Medulla oblongata (tissue), 1 donor: ENCODE measurements around the gene ZW10.
"Not testable (repeated sequence)": the region's sequence is repeated elsewhere in the genome, so short reads cannot be mapped to it uniquely, and the experiment has no call there.

Experiments used
- DNase-seq: peaks from one replicate; pipeline ENCODE4 v3.0.0-alpha.2; 2015; ENCODE audit errors: extremely low spot score

ZW10 gene

GRCh38 chr11:113763040-113763439 is 10.5 kb downstream of the ZW10 start:
- not testable (repeated sequence) for DNase-seq

GRCh38 chr11:113760241-113760640 is 13.3 kb downstream of the ZW10 start:
- no peak for DNase-seq

- no peak for DNase-seq
These were observed 20.6 kb downstream of the ZW10 start for GRCh38 chr11:113752932-113753331.

GRCh38 chr11:113736323-113736722 is 37.2 kb downstream of the ZW10 start:
- DNase-seq = no peak

- no peak for DNase-seq
These were observed 41.4 kb downstream of the ZW10 start for GRCh38 chr11:113732092-113732491.

- DNase-seq = peak; percentile 90
These were observed 42.4 kb downstream of the ZW10 start for GRCh38 chr11:113730887-113731726.

- DNase-seq = no peak
These were observed 44.0 kb downstream of the ZW10 start for GRCh38 chr11:113729456-113729855.

- DNase-seq = no peak
These were observed 44.7 kb downstream of the ZW10 start for GRCh38 chr11:113728814-113729213.

GRCh38 chr11:113725913-113726312 is 47.6 kb downstream of the ZW10 start:
- no peak for DNase-seq

GRCh38 chr11:113725407-113725806 is 48.1 kb downstream of the ZW10 start:
- DNase-seq = no peak

- DNase-seq = no peak
These were observed 48.7 kb downstream of the ZW10 start for GRCh38 chr11:113724778-113725177.

- no peak for DNase-seq
These were observed 49.7 kb downstream of the ZW10 start for GRCh38 chr11:113723787-113724186.

GRCh38 chr11:113722934-113723333 is 50.6 kb downstream of the ZW10 start:
- DNase-seq = no peak

- DNase-seq = peak; percentile 38
These were observed 51.3 kb downstream of the ZW10 start for GRCh38 chr11:113722221-113722620.

GRCh38 chr11:113721462-113722066 is 51.9 kb downstream of the ZW10 start:
- DNase-seq = no peak

- not testable (repeated sequence) for DNase-seq
These were observed 53.0 kb downstream of the ZW10 start for GRCh38 chr11:113720478-113720877.

- peak; percentile 84 for DNase-seq
These were observed 57.4 kb downstream of the ZW10 start for GRCh38 chr11:113715882-113716625.

GRCh38 chr11:113715273-113715672 is 58.2 kb downstream of the ZW10 start:
- DNase-seq = no peak

- no peak for DNase-seq
These were observed 62.5 kb downstream of the ZW10 start for GRCh38 chr11:113710989-113711388.

GRCh38 chr11:113705871-113706655 is 67.4 kb downstream of the ZW10 start, which contains the start of gene TMPRSS5:
Gene TMPRSS5, minus strand, starts transcription at chr11:113706308. Its CDS starts 84 bp downstream, at chr11:113706224.
- DNase-seq = peak; percentile 98

GRCh38 chr11:113703551-113703950 is 69.9 kb downstream of the ZW10 start:
- DNase-seq = not testable (repeated sequence)

- DNase-seq = no peak
These were observed 72.0 kb downstream of the ZW10 start for GRCh38 chr11:113701491-113701890.
